Measurements from ENCODE around the gene ARCN1. TPM values are rescaled to one million over a fixed set of nuclear protein-coding genes. Genes with fewer than 3 reads are reported as not detected.

Gene ARCN1
- total RNA-seq, 1 donor from 2014 or later: 122 TPM

GRCh38 chr11:118641397-118642019 is 69.3 kb downstream of the ARCN1 start:
- Histone ChIP-seq H3K4me3 (no peak overlapping the region), H3K27ac (no peak overlapping the region), H3K4me1 (no peaks in the 10 kb centered on the region), H3K27me3 (ENCODE audit: low read depth) (no peaks in the 10 kb centered on the region), H3K9me3 (no peaks in the 10 kb centered on the region), H3K36me3 (peaks cover 95% of the 10 kb centered on the region)
- no peak for DNase-seq
- TF ChIP-seq CTCF (IDR thresholded peaks at IDR 0.05): no peak
- ATAC-seq: no peak
- intact Hi-C loops (cut with DNase I): no loop called here

- H3K27me3 ChIP-seq (ENCODE audit: low read depth): no peaks in the 10 kb centered on the region
- no peak overlapping the region for H3K27ac ChIP-seq
- H3K9me3 ChIP-seq: no peaks in the 10 kb centered on the region
- no peak for ATAC-seq
- peaks cover 91% of the 10 kb centered on the region for H3K36me3 ChIP-seq
- intact Hi-C loops (cut with DNase I): no loop called here
- DNase-seq: no peak
- no peak overlapping the region for H3K4me3 ChIP-seq
- no peak for TF ChIP-seq CTCF (IDR thresholded peaks at IDR 0.05)
- H3K4me1 ChIP-seq: no peaks in the 10 kb centered on the region
These were observed 71.2 kb downstream of the ARCN1 start for GRCh38 chr11:118643142-118643994.

GRCh38 chr11:118643995-118644345 is 71.8 kb downstream of the ARCN1 start:
- Histone ChIP-seq H3K4me1 (no peaks in the 10 kb centered on the region), H3K36me3 (peaks cover 91% of the 10 kb centered on the region), H3K27me3 (ENCODE audit: low read depth) (no peaks in the 10 kb centered on the region), H3K9me3 (no peaks in the 10 kb centered on the region), H3K4me3 (no peak overlapping the region), H3K27ac (no peak overlapping the region)
- intact Hi-C loops (cut with DNase I): no loop called here
- no peak for TF ChIP-seq CTCF (IDR thresholded peaks at IDR 0.05)
- DNase-seq (no peak), ATAC-seq (no peak)

- H3K27me3 ChIP-seq (ENCODE audit: low read depth): no peaks in the 10 kb centered on the region
- peaks cover 92% of the 10 kb centered on the region for H3K36me3 ChIP-seq
- no peak for ATAC-seq
- no peak for DNase-seq
- no peaks in the 10 kb centered on the region for H3K9me3 ChIP-seq
- intact Hi-C loops (cut with DNase I): no loop called here
- no peak overlapping the region for H3K27ac ChIP-seq
- H3K4me1 ChIP-seq: no peaks in the 10 kb centered on the region
- H3K4me3 ChIP-seq: no peak overlapping the region
- no peak for TF ChIP-seq CTCF (IDR thresholded peaks at IDR 0.05)
These were observed 72.3 kb downstream of the ARCN1 start for GRCh38 chr11:118644496-118644895.

- Histone ChIP-seq H3K27me3 (ENCODE audit: low read depth) (no peaks in the 10 kb centered on the region), H3K27ac (no peak overlapping the region), H3K4me1 (no peaks in the 10 kb centered on the region), H3K36me3 (peaks cover 92% of the 10 kb centered on the region), H3K4me3 (no peak overlapping the region), H3K9me3 (no peaks in the 10 kb centered on the region)
- TF ChIP-seq CTCF (IDR thresholded peaks at IDR 0.05): no peak
- intact Hi-C loops (cut with DNase I): no loop called here
- ATAC-seq: no peak
- DNase-seq: peak; percentile 20
These were observed 73.0 kb downstream of the ARCN1 start for GRCh38 chr11:118645066-118645715.
